ENCODE data around the gene TSPAN16. TPM values are rescaled to one million over a fixed set of nuclear protein-coding genes. Genes with fewer than 3 reads are reported as not detected.

TSPAN16 gene
- total RNA-seq, 1 experiment from 2014 or later, result not detected

DNA sequence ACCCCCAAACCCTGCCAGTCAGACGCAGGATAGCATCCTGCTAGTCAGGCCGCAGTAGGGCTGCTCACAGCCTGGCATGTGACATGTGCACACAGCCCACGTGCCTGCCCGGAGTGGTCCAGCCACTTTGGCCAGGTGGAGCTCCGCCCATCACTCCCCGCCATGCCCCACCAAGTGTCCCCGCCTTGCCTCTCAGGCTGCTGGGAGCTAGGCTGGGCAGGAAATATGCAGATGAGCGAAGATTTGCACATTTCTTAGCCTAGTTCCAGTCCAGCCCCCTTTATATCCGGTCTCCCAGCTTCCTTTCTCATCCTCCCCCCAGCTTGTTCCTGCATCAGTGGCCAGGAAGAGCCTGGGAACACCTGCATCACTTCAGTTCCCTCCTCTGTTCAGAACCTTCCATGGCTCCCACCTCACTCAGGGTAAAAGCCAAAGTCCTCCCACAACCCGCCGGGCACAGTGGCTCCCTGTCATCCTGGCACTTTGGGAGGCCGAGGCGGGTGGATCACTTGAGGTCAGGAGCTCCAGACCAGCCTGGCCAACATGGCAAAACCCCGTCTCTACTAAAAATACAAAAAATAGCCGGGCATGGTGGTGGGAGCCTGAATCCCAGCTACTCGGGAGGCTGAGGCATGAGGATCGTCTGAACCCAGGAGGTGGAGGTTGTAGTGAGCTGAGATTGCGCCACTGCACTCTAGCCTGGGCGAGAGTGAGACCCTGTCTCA lies 31.3 kb upstream of the TSPAN16 start (continued):
- TF ChIP-seq CBFB (CRISPR knock-in tag; IDR thresholded peaks at IDR 0.05; ENCODE audit: low read depth) (no peak), ZNF512 (CRISPR knock-in tag; IDR thresholded peaks at IDR 0.05; ENCODE audit: borderline replicate concordance) (no peak), ZNF532 (CRISPR knock-in tag; IDR thresholded peaks at IDR 0.05; ENCODE audit: borderline replicate concordance) (no peak), ZNF671 (CRISPR knock-in tag; IDR thresholded peaks at IDR 0.05) (no peak), ZNF281 (CRISPR knock-in tag; IDR thresholded peaks at IDR 0.05) (no peak), ETV6 (CRISPR knock-in tag; IDR thresholded peaks at IDR 0.05) (0 out of 2 replicates have a peak, but pooled peaks have one; percentile 31), FOXP1 (CRISPR knock-in tag; IDR thresholded peaks at IDR 0.05; ENCODE audit: borderline replicate concordance) (peak; percentile 67; the same call in 1 of the 2 replicates), ESRRA (CRISPR knock-in tag; IDR thresholded peaks at IDR 0.05; ENCODE audit: borderline replicate concordance) (no peak), ZNF121 (CRISPR knock-in tag; IDR thresholded peaks at IDR 0.05) (peak; percentile 96), ATF1 (CRISPR knock-in tag; IDR thresholded peaks at IDR 0.05) (no peak), GABPB1 (CRISPR knock-in tag; IDR thresholded peaks at IDR 0.05) (peak; percentile 35), ZNF317 (CRISPR knock-in tag; IDR thresholded peaks at IDR 0.05; ENCODE audit: borderline replicate concordance, low read depth) (no peak), ZNF263 (CRISPR knock-in tag; IDR thresholded peaks at IDR 0.05; ENCODE audit: low read depth) (no peak), ELF4 (CRISPR knock-in tag; IDR thresholded peaks at IDR 0.05; ENCODE audit: low read depth) (no peak), NFYB (CRISPR knock-in tag; conservative IDR thresholded peaks at IDR 0.05; ENCODE audit: low read depth) (peak; percentile 13; the same call in 1 of the 2 replicates), GTF2I (CRISPR knock-in tag; conservative IDR thresholded peaks at IDR 0.05) (0 out of 2 replicates have a peak, but pooled peaks have one; percentile 7), ZNF423 (CRISPR knock-in tag; IDR thresholded peaks at IDR 0.05) (no peak), NFATC4 (CRISPR knock-in tag; IDR thresholded peaks at IDR 0.05) (no peak), USF1 (CRISPR knock-in tag; IDR thresholded peaks at IDR 0.05) (peak; percentile 70; the same call in 1 of the 2 replicates), TCF7 (CRISPR knock-in tag; IDR thresholded peaks at IDR 0.05; ENCODE audit: low read depth) (no peak), ZNF232 (CRISPR knock-in tag; IDR thresholded peaks at IDR 0.05) (0 out of 2 replicates have a peak, but pooled peaks have one; percentile 46), GRHL2 (CRISPR knock-in tag; IDR thresholded peaks at IDR 0.05; ENCODE audit: insufficient replicate concordance, severe bottlenecking) (no peak), SMAD4 (CRISPR knock-in tag; IDR thresholded peaks at IDR 0.05) (no peak)
- TF ChIP-seq, protein P1, sequence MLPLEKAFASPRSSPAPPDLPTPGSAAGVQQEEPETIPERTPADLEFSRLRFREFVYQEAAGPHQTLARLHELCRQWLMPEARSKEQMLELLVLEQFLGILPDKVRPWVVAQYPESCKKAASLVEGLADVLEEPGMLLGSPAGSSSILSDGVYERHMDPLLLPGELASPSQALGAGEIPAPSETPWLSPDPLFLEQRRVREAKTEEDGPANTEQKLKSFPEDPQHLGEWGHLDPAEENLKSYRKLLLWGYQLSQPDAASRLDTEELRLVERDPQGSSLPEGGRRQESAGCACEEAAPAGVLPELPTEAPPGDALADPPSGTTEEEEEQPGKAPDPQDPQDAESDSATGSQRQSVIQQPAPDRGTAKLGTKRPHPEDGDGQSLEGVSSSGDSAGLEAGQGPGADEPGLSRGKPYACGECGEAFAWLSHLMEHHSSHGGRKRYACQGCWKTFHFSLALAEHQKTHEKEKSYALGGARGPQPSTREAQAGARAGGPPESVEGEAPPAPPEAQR (CRISPR knock-in tag; IDR thresholded peaks at IDR 0.05), result no peak
- TF ChIP-seq, protein P2, sequence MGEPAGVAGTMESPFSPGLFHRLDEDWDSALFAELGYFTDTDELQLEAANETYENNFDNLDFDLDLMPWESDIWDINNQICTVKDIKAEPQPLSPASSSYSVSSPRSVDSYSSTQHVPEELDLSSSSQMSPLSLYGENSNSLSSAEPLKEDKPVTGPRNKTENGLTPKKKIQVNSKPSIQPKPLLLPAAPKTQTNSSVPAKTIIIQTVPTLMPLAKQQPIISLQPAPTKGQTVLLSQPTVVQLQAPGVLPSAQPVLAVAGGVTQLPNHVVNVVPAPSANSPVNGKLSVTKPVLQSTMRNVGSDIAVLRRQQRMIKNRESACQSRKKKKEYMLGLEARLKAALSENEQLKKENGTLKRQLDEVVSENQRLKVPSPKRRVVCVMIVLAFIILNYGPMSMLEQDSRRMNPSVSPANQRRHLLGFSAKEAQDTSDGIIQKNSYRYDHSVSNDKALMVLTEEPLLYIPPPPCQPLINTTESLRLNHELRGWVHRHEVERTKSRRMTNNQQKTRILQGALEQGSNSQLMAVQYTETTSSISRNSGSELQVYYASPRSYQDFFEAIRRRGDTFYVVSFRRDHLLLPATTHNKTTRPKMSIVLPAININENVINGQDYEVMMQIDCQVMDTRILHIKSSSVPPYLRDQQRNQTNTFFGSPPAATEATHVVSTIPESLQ (CRISPR knock-in tag; IDR thresholded peaks at IDR 0.05), result no peak
- TF ChIP-seq, protein P3, sequence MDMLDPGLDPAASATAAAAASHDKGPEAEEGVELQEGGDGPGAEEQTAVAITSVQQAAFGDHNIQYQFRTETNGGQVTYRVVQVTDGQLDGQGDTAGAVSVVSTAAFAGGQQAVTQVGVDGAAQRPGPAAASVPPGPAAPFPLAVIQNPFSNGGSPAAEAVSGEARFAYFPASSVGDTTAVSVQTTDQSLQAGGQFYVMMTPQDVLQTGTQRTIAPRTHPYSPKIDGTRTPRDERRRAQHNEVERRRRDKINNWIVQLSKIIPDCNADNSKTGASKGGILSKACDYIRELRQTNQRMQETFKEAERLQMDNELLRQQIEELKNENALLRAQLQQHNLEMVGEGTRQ (CRISPR knock-in tag; IDR thresholded peaks at IDR 0.05), result peak; percentile 79

Measured in WTC11 (cell line).